Prostate gland (tissue), 2 donors: ENCODE data around the gene TEKT3. TPM values are rescaled to one million over a fixed set of nuclear protein-coding genes. Genes with fewer than 3 reads are reported as not detected.

Experiments
- DNase-seq: peaks from one replicate; pipeline ENCODE4 v3.0.0-alpha.2; 2019; ENCODE audit warnings: low spot score
- H3K27ac ChIP-seq, 2 donors: fragments of 200-600 bp; sonication (generic); 2 replicates each; pipeline ENCODE4 v1.5.1; 2017 to 2019
- H3K27me3 ChIP-seq: fragments of 200-600 bp; sonication (generic); replicated peaks from 2 replicates; pipeline ENCODE4 v1.5.1; 2019; ENCODE audit not compliant: insufficient read depth
- H3K36me3 ChIP-seq, 2 donors: fragments of 200-600 bp; sonication (generic); 1 replicate in 1 of 2; 2 replicates in 1 of 2; pipeline versions ENCODE4 v1.5.1 to v1.8.1; 2017 to 2019
- H3K4me1 ChIP-seq: fragments of 200-600 bp; sonication (generic); replicated peaks from 2 replicates; pipeline ENCODE4 v1.5.1; 2019
- H3K4me3 ChIP-seq, 2 donors: fragments of 200-600 bp; sonication (generic); 2 replicates each; pipeline ENCODE4 v1.5.1; 2017 to 2019
- H3K9me3 ChIP-seq: fragments of 200-600 bp; sonication (generic); 2 replicates; pipeline ENCODE4 v1.5.1; 2017
- POLR2A ChIP-seq: fragments of 450-650 bp; IDR thresholded peaks from one replicate; pipeline ENCODE4 v1.6.1; 2016; ENCODE audit warnings: antibody characterized with exemption, mild to moderate bottlenecking
- POLR2AphosphoS5 ChIP-seq: sonication (generic); formaldehyde crosslinking; IDR thresholded peaks from one replicate; pipeline ENCODE4 v1.6.1; 2017; ENCODE audit warnings: antibody characterized with exemption
- WGBS: methylation state at CpG from one replicate; pipeline ENCODE4 v1.1.5; 2018; 5-methylcytosine and 5-hydroxymethylcytosine counted together
- intact Hi-C: fragments of 100-400 bp; cut with DNase I; formaldehyde crosslinking; loops from one replicate; pipeline ENCODE4 v1.14.2; 2022
- total RNA-seq, 2 donors: library from RNA; depleted of rRNA; stranded (reverse); fragments of >200 nt; gene quantifications; one replicate each; pipeline ENCODE4 v1.1.0, GENCODE V29; 2016
- TF ChIP-seq, protein P1 (sequence below), 4 experiments: fragments of 200-600 bp in 2 of 4; fragments of 450-650 bp in 2 of 4; sonication (generic) in 2 of 4; IDR thresholded peaks; 1 replicate in 3 of 4; 2 replicates in 1 of 4; pipeline ENCODE4 v1.5.1; 2016 to 2019; ENCODE audit warnings: antibody characterized with exemption in 4 of 4, mild to moderate bottlenecking in 2 of 4, moderate library complexity in 2 of 4

The TEKT3 gene
- total RNA-seq, 2 donors from 2014 or later = 3.2 TPM; not detected in 1

DNA sequence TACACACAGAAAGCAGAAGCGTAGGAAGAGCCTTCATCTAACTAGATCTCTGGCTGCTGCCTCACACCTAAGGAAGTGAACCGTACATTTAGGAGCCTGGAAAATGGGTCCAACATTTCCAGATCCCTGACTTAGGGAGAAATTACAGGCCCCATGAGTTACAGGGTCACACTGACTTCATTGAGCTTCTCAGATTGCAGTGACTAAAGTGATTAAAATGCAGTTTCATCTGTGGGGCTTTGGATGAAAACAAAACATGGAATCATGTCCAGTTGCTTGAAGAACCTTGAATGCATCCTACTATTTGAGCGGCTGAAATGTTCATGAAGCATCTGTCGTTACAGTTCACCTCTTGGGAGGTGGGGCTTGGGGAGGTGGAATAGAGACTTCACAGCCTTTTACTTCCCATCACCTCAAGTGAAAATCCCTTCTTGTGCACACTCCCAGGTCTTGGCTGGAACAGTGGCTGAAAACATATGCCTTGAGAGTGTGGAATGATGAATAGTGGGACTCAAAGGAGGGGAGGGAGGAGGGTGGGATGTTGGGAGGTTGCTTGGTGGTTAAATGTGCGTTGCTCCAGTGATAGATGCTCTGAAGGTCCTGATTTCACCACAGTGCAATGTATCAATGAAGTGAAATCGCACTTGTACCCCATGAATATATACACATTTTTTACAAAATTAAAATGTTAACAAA is 19.7 kb downstream of the TEKT3 start:
- Histone ChIP-seq H3K4me1 (no peaks in the 10 kb centered on the region), H3K27me3 (no peaks in the 10 kb centered on the region), H3K9me3 (no peaks in the 10 kb centered on the region), H3K27ac (no peak overlapping the region), H3K36me3 (no peaks in the 10 kb centered on the region), H3K4me3 (no peak overlapping the region)
- 90% methylated on average over 6 of the region's 6 CpGs for WGBS
- TF ChIP-seq POLR2A = no peak
- TF ChIP-seq, protein P1, sequence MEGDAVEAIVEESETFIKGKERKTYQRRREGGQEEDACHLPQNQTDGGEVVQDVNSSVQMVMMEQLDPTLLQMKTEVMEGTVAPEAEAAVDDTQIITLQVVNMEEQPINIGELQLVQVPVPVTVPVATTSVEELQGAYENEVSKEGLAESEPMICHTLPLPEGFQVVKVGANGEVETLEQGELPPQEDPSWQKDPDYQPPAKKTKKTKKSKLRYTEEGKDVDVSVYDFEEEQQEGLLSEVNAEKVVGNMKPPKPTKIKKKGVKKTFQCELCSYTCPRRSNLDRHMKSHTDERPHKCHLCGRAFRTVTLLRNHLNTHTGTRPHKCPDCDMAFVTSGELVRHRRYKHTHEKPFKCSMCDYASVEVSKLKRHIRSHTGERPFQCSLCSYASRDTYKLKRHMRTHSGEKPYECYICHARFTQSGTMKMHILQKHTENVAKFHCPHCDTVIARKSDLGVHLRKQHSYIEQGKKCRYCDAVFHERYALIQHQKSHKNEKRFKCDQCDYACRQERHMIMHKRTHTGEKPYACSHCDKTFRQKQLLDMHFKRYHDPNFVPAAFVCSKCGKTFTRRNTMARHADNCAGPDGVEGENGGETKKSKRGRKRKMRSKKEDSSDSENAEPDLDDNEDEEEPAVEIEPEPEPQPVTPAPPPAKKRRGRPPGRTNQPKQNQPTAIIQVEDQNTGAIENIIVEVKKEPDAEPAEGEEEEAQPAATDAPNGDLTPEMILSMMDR (IDR thresholded peaks at IDR 0.05) = no peak
- TF ChIP-seq POLR2AphosphoS5 = no peak
- DNase-seq = no peak
- intact Hi-C loops = no loop called here

DNA sequence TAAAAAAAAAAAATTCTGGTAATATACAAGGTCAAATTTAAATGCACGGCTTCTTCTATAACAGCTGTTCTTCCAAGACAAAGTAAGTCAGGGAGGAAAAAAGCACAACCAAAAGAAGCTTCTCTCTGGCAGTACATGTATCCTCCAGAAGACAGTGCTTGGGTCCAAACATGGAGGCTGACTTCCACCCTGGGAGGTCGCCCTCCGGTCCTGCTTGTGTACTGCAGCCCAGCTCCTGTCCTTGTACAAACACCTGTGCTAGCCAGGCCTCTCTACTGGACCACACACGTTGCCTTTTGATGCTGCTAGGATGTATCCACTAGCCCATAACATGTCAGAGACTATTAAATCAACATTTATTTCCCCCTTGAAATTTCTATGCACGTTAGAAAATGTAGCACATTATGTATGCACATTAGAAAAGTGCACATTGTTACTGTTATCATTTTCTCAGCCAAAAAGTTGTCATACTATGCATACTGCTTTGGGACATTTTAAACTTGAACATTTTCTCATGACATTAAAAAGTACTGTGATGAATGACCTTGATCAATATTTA is 21.9 kb downstream of the TEKT3 start:
- Histone ChIP-seq H3K9me3 (no peaks in the 10 kb centered on the region), H3K4me3 (no peak overlapping the region), H3K27me3 (no peaks in the 10 kb centered on the region), H3K27ac (no peak overlapping the region), H3K4me1 (no peaks in the 10 kb centered on the region), H3K36me3 (no peaks in the 10 kb centered on the region)
- TF ChIP-seq POLR2A = no peak
- TF ChIP-seq POLR2AphosphoS5 = no peak
- TF ChIP-seq, protein P1 (IDR thresholded peaks at IDR 0.05) = no peak
- WGBS = 51% methylated on average over 5 of the region's 5 CpGs
- intact Hi-C loops = no loop called here
- no peak for DNase-seq

DNA sequence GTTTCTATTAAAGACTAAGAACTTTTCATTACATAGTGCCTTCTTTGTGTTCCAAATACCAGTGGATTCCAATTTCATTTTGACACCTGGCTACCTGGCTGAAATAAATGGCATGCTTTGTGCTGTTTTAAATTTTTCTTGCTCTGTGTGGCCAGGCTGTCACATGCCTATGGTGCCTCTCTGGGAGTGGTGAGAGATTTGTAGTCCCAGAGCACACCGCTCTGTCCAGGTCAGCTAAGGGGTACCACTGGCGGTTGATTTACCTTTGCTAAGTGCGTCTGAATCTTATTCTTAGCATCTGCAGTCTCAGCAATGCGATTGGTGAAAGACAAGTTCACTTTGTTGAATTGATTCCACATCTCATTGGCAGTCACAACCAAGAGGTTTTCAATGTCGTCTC is 29.4 kb downstream of the TEKT3 start:
- H3K27me3 ChIP-seq = no peaks in the 10 kb centered on the region
- TF ChIP-seq POLR2A (no peak), POLR2AphosphoS5 (no peak)
- TF ChIP-seq, protein P1 (IDR thresholded peaks at IDR 0.05) = no peak
- WGBS = 89% methylated on average over 5 of the region's 5 CpGs
- H3K4me1 ChIP-seq = no peaks in the 10 kb centered on the region
- H3K4me3 ChIP-seq = no peak overlapping the region
- DNase-seq = no peak
- no peaks in the 10 kb centered on the region for H3K36me3 ChIP-seq
- intact Hi-C loops = no loop called here
- no peaks in the 10 kb centered on the region for H3K9me3 ChIP-seq
- H3K27ac ChIP-seq = no peak overlapping the region

DNA sequence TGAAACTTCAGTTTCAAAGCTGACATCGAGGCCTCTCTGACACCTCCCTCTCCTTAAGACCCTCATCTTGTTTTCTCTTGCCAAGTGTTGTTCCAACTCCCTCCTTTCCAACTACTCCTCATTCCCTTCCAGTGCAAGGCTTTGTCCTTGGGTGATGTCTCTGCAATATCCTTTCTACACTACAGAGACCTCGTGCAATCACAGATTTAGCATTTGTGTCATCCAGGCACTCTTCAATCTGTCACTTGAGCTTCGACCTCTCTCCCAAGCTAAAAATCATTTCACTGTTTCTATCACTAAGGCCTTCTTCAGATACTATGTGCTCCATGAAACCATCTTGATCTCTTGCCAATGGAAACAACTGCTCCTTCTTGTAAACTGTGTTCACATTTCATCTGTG is 31.6 kb downstream of the TEKT3 start:
- TF ChIP-seq POLR2A (no peak), POLR2AphosphoS5 (no peak)
- TF ChIP-seq, protein P1 (IDR thresholded peaks at IDR 0.05) = no peak
- H3K27ac ChIP-seq = no peak overlapping the region
- no peaks in the 10 kb centered on the region for H3K27me3 ChIP-seq
- DNase-seq = no peak
- H3K4me1 ChIP-seq = no peaks in the 10 kb centered on the region
- no peaks in the 10 kb centered on the region for H3K9me3 ChIP-seq
- intact Hi-C loops = loop anchor here (2.0 to 5.0 kb wide), 2 partner anchors 43 to 47 kb away; no protein-coding TSS in a partner anchor
- WGBS = 75% methylated on average over 3 of the region's 3 CpGs
- H3K4me3 ChIP-seq = no peak overlapping the region
- no peaks in the 10 kb centered on the region for H3K36me3 ChIP-seq

DNA sequence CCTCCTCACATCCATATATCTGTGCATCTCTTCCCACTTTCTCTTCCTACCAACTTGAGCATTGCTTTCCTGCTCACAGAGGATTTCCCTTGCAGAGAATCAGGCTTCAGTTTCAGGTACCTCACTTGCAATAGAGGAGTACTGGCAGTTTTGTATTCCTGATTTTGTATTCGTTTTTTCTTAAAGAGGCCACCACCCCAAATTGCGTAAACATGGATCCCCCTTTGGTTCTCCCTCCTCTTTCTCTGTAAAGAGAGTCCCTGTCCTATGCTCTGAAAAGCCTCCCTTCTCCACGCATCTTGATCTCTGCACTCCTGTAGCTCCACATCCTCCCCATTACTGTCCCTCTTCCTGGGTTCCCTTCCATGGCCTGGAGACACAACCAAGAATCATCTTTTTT is 32.2 kb downstream of the TEKT3 start:
- H3K4me1 ChIP-seq = no peaks in the 10 kb centered on the region
- 72% methylated on average over 3 of the region's 3 CpGs for WGBS
- no peak overlapping the region for H3K4me3 ChIP-seq
- DNase-seq = no peak
- no peaks in the 10 kb centered on the region for H3K27me3 ChIP-seq
- intact Hi-C loops = loop anchor here (2.0 to 5.0 kb wide), 2 partner anchors 43 to 46 kb away; no protein-coding TSS in a partner anchor
- no peaks in the 10 kb centered on the region for H3K9me3 ChIP-seq
- no peaks in the 10 kb centered on the region for H3K36me3 ChIP-seq
- TF ChIP-seq POLR2AphosphoS5 = no peak
- no peak for TF ChIP-seq POLR2A
- TF ChIP-seq, protein P1 (IDR thresholded peaks at IDR 0.05) = no peak
- no peak overlapping the region for H3K27ac ChIP-seq
